CD4-positive, alpha-beta T cell treated with Interleukin-4 for 4 hours (primary cell): ENCODE results near the gene SNRK.

Source experiments
- DNase-seq: peaks from one replicate; pipeline ENCODE4 v3.0.0-alpha.2; 2020

The SNRK gene

DNA sequence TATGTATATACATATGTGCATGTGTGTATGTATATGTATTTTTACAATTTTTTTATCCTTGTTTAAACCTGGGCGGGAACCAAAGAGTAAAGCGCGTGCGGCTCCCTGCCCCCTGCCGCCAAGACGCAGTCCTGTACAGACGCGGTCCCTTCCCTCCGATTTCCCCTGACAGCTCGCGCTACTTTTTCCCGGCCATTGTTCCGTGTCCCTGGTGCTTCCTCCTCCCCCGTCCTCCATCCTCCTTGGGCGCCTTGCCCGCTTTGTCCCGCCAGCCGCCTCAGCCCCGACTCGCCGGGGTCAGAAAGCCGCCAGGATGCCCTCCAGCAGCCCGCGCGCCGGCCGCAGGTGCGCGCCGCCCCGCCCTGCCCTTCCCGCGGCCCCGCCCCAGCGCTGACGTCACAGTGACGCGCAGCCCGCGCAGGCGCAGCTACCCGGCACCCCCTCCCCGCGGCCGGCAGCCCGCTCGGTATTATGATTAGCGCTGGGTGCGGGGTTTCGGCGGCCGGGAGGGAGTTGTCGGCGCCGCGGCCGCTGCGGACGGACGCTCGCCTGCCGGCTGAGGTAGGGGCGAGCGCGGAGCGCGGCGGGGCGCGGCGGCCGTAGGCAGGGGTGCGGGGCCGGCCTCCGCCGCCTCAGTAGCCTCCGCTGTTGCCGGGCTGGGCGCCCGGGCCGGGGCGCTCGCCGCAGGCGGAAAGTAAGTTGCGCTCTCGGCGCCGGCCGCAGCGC is at the start of gene SNRK:
Gene SNRK (plus strand): TSS at position 426 of the 726 bp plus-strand sequence. CDS start 16,664 bp downstream, outside the sequence.
- peak; percentile 85 for DNase-seq

DNA sequence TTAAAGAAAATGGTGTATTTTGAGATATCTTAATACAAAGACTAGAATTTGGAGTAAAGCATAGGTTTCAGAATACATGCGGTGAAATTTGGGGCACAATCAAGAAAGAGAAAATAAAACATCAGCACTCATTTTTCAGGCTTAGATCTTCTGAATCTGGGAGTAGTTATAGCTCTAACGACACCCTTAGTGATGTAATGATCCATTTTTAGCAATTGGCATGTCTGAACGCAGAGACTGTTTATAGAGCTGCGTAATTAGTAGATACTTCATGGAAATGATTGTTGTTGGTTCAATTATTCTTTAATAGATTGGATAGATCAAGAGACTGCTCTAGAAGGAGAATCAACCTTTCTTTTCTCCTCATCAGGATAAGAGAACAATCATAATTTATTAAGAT is 47.5 kb upstream of the SNRK start:
- no peak for DNase-seq

GRCh38 chr3:43239755-43240154 is 46.6 kb upstream of the SNRK start:
- DNase-seq = no peak

DNA sequence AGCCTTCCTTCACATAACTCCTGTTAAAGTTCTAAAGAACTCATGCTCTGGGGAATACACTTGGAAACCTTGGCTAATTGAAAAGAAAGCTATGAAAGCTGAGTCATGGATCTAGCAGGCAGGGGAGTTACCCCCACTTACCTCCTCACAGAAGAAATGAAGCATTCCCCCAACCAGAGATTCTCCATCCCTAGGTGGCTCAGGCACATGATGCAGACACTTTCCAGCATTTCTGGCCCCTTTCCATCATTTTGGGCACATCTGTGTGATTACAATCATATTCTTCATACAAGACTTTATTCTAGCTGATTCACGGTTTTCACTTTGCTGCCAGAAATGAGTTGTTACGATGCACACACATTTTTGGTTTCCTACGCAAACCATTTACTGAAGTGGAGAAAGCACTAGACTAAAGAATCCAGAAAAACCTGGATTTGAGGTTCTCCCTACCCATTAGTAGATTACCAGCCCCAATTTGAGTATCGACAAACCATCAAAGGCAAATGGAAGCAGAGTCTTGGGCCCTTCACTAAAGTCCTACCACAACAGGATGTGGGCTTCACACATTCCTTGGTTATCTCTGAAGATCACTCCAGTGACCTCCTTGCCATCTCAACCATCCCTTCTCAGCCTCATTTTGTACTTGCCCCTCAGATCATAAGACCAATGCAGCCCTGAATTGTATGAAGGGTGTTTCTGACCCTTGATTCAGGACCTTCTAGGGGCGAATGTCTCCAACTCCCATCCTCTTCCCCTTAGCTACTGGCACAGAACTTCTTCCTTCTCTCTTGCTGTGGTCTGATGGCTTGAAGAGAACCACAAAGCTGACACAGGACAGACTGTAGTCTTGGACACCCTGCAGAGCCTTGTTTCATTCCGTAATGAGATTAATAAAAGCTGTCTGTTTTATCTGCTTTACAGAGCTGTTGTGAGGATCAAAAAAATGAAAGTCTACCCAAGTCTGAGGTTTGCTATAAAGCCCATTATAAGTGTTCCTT is 42.5 kb upstream of the SNRK start:
- peak; percentile 42 for DNase-seq

GRCh38 chr3:43244694-43245093 is 41.6 kb upstream of the SNRK start:
- DNase-seq = no peak

- no peak for DNase-seq
Observed at GRCh38 chr3:43246976-43247375, 39.4 kb upstream of the SNRK start.

DNA sequence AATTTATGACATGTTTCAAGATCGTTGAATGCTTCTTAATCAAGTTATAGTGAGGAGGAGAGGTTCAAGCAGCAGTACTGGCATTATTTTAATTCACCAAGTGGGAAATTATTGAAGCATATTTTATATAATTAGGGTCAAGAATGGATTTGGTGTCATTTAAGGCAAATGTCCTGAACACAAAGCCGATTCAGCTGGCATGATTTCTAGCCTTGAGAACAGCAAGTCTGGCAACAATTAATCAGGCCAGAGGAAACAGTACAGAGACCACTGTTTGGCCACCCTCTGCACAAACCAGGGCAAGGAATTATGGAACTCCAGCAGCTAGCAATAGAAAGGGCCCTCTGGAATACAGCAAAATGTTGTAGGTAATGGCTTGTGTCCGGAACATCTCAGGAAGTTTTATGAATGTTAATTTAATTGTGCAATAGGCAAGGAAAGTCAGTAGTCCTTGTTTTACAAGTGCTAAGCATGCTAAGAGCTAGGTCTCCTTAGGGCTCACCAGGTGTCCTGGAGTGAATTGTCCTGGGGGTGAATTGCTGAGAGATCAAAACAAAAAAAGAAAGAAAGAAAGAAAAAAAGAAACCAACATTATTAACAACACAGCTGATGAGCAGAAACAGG is 38.7 kb upstream of the SNRK start:
- no peak for DNase-seq

- DNase-seq = no peak
Observed at GRCh38 chr3:43248185-43248583, 38.2 kb upstream of the SNRK start.

DNA sequence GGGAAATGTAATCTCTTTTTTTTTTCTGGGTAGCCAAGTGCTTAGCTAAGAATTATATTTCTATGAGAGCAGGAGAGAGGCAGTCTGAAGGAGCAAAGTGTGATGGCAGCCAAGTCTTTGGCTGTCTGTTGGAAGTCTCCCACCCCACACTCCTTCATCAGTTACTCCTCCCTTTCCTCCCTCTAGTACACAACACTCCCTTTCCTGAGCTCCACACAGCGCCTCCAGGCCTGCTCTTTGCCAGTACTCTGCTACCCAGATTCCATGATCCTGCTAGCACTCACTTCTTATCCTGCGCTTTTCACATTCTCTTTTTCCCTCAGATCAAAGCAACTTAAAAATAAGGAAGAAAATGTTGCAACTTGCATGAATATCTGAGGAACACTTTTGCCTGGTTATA is 37.4 kb upstream of the SNRK start:
- no peak for DNase-seq

GRCh38 chr3:43249405-43249804 is 36.9 kb upstream of the SNRK start:
- no peak for DNase-seq

- no peak for DNase-seq
Observed at GRCh38 chr3:43253294-43253693, 33.0 kb upstream of the SNRK start.

- DNase-seq = no peak
Observed at GRCh38 chr3:43254125-43254524, 32.2 kb upstream of the SNRK start.

DNA sequence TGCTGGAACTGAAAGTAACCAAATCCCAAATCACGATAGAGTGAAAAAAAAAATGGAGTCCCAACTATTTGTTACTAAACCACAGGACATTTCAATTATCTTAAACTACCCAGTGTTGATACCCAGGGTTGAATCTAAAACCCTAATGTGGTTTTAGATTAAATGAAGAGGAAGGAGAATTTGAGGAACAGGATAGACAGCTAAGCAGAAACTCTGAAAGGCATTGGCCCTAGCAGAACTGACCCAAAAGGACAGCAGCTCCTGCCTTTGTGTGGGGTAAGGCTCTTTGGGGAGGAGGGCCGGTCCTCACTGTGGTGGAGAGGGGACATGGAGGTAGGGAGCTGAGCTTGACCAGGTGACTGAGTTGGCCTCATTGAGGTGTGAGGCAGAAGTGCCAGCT is 30.7 kb upstream of the SNRK start:
- no peak for DNase-seq

DNA sequence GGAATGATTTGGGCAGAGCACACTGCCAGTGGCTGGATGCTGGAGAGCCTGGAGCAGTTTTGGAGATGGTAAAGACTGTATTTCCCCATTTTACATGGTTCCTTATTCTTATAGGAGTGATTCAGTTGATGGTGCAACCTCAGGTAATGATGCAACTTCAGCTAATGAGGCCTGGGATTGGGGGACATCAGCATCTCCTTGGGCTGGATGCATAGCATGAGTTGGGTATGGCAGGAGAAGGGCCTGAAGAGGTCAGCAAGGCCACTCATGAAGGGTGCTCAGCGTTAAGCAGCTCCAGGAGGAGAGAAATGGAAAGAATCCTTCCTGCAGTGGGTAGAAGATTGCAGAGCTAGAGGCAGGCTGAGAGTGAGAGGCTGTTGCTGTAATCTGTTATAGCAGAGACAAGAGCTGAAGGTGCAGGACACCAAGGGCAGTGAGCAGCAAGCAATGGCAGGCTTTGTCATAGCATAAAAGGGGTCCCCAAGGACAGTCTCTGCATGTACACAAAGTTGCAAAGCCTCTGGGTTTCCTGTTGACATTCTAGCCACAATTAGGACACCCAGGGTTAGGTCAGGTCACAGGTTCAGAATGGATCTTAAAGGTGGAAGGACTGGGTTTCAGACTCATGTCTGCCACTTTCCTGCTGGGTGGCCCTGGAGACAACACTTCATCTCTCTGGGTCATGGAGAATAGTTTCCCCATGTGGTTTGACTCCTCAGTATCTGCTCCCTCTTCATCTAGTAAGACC is 29.5 kb upstream of the SNRK start:
- DNase-seq = no peak

DNA sequence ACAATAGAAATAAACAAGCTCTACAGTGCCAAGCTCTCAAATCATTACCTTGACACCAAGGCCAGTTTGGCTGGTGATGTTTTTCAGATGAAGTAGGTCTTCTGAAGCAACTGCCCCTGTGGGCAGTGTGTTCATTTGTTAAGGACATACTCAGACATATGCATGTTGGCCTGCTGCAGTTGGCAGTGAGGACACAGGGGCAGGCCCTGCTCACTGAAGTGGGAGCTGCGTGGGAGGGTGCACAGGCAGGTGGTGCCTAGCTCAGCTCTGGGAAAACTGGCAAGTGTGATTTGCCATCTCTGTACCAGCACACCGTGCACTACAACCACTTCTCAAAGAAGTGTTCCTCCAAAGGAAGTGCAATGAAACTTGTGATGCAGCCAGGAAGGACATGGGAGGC is 28.5 kb upstream of the SNRK start:
- no peak for DNase-seq

DNA sequence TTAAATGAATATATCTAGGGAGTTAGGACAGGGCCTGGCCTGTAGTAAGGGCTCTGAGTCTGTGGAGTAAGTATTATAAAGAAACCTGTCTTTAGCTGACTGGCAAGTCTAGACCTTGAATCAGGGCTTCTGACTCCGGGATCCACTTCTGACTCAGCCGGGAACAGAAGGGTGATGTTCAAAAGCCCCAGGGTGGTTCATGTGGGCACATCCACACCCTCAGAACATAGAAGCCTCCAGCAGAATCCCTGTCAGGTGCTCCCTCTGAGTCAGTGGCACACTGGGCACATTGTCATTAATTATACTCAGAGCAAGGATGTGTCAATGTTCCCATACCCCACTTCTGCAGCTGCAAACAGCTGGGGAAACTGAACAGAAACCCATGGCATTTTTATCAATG is 26.7 kb upstream of the SNRK start:
- DNase-seq = no peak

- DNase-seq = no peak
Observed at GRCh38 chr3:43260412-43260811, 25.9 kb upstream of the SNRK start.

DNA sequence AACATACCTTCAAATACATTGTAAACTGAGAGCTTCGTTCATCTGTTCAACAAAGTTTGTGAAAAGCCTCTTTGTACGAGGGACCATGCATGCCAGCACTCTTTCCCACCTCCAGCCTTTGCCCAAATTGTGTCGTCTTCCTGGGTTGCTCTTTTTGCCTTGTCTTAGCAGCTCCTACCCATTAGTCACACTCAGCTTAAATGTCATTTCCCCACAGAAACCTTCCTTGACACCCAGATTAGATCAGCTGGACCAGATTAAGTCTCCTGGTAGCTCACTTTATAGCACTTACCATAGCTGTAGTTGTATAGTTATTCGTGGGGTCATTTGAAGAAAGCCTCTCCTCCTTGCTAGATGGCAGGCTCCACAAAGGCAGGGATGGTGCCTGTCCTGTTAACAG is 24.1 kb upstream of the SNRK start:
- no peak for DNase-seq

DNA sequence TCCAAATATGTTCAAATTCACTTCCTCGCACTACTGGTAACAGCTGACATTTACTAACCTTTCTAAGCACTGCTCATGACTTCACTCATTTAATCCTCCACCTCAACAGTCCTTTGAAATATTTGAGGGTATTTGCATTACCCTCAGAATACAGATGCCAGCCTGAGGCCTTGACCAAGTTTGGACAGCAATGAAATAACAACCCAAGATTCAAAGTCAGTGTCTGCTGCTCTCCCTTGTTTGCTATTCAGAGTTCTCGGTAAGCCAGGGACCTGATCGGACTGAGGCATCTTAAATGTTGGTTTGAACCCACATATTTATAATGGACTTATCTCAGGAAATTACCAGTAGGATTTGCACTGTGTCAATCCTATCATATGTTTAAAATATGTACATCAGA is 19.9 kb upstream of the SNRK start:
- DNase-seq = no peak

- DNase-seq = no peak
Observed at GRCh38 chr3:43266995-43267394, 19.3 kb upstream of the SNRK start.

DNA sequence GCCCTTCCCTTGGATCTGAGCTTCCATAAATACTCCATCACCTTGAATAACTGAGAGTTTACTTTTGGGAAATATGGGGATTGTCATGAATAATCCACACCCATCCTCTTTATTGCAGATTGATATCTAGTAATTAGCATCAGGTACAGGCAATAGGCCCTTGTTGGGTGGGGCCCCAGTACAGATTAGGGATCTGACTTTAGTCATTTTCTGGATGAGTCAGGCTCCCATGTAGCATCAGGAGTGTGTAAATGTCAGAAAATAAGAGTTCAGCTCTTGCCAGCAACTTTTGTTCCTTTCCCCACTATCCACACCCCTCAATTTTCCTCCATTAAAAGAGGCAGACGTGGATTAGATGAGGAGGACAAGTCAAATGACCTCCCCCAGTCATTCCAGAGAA is 17.7 kb upstream of the SNRK start:
- no peak for DNase-seq

DNA sequence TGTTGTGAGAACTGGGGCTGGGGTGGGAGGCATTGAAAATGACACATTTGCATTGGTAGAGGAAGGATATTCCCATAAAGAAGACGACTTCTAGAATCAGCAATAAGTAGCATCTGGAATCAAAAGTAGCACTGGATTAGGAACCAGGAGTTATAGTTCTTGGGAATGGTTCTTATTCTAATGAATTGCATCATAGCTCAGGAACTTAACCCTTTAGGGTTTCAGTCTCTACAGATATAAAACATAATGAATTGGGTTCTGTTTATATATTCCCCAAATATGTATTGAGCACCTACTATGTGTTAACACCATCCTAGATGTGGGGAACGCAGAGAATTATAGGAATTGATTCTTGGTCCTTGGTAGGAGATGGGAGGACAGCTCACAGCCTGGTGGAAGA is 16.3 kb upstream of the SNRK start:
- no peak for DNase-seq

DNA sequence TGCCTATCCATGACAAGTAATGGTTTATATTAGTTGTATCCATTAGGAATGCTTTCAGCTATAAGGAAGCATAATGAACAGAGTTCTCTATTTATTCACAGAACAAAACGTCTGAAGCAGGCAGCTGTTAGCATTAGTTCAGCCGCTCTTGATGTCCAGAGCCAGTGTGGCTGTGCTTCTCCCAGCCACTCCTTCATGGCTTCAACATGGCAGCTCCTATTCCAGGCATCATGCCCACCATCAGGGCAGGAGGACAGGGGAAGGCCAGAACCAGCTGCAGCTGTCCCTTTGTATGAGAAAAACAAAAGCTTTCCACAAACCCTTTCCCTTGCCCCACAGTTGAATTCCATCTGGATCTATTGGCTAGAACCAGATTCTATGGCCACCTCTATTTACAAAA is 12.9 kb upstream of the SNRK start:
- no peak for DNase-seq
